Liver (tissue), 9 donors: Measurements from ENCODE around the gene SNIP1. TPM values are rescaled to one million over a fixed set of nuclear protein-coding genes. Genes with fewer than 3 reads are reported as not detected.

Experiments used
- DNase-seq: peaks from one replicate; pipeline ENCODE4 v3.0.0-alpha.2; 2017; ENCODE audit warnings: low spot score
- H3K27ac ChIP-seq, 2 donors: one replicate each; pipeline ENCODE4 v1.7.0; 2013; ENCODE audit warnings: inconsistent platforms in 2 of 2, low read length in 2 of 2, control low read depth in 1 of 2, low read depth in 1 of 2, mild to moderate bottlenecking in 1 of 2
- H3K27me3 ChIP-seq, 4 donors: one replicate each; pipeline versions ENCODE4 v1.6.1 to v1.7.0; 2013; ENCODE audit warnings: low read length in 3 of 4, inconsistent platforms in 1 of 4, mild to moderate bottlenecking in 1 of 4, moderate library complexity in 1 of 4; ENCODE audit not compliant: control insufficient read depth in 4 of 4, insufficient read depth in 4 of 4
- H3K36me3 ChIP-seq, 4 donors: one replicate each; pipeline versions ENCODE4 v1.6.1 to v1.7.0; 2013; ENCODE audit warnings: low read length in 3 of 4, mild to moderate bottlenecking in 3 of 4, low read depth in 1 of 4, moderate library complexity in 1 of 4; ENCODE audit not compliant: control insufficient read depth in 4 of 4, insufficient read depth in 3 of 4
- H3K4me1 ChIP-seq, 4 donors: one replicate each; pipeline versions ENCODE4 v1.6.1 to v1.7.0; 2013; ENCODE audit warnings: low read length in 3 of 4, mild to moderate bottlenecking in 3 of 4, moderate library complexity in 1 of 4; ENCODE audit not compliant: control insufficient read depth in 4 of 4, insufficient read depth in 4 of 4
- H3K4me3 ChIP-seq, 3 donors: one replicate each; pipeline versions ENCODE4 v1.6.1 to v1.7.0; 2013; ENCODE audit warnings: low read length in 3 of 3, control low read depth in 1 of 3, low read depth in 1 of 3, mild to moderate bottlenecking in 1 of 3
- H3K9ac ChIP-seq, 2 donors: one replicate each; pipeline ENCODE4 v1.7.0; 2013; ENCODE audit warnings: low read length in 2 of 2, mild to moderate bottlenecking in 2 of 2, moderate library complexity in 2 of 2, control low read depth in 1 of 2, low read depth in 1 of 2
- H3K9me3 ChIP-seq, 4 donors: one replicate each; pipeline versions ENCODE4 v1.6.1 to v1.7.0; 2013; ENCODE audit warnings: low read length in 3 of 4; ENCODE audit not compliant: control insufficient read depth in 4 of 4
- EGR1 ChIP-seq, 2 donors: IDR thresholded peaks; 2 replicates each; pipeline ENCODE4 v1.6.1; 2016 to 2018; ENCODE audit warnings: antibody characterized with exemption in 2 of 2, low read depth in 2 of 2
- FOXA1 ChIP-seq: IDR thresholded peaks from 2 replicates; pipeline ENCODE4 v1.6.1; 2016; ENCODE audit warnings: antibody characterized with exemption
- GABPA ChIP-seq, 2 donors: IDR thresholded peaks in 1 of 2; conservative IDR thresholded peaks in 1 of 2; 2 replicates each; pipeline ENCODE4 v1.6.1; 2016; ENCODE audit warnings: antibody characterized with exemption in 2 of 2, mild to moderate bottlenecking in 1 of 2, moderate library complexity in 1 of 2
- HNF4A ChIP-seq, 2 donors: conservative IDR thresholded peaks; 2 replicates each; pipeline ENCODE4 v1.6.1; 2016; ENCODE audit warnings: antibody characterized with exemption in 2 of 2, mild to moderate bottlenecking in 2 of 2
- JUND ChIP-seq, 2 donors: IDR thresholded peaks; 2 replicates each; pipeline ENCODE4 v1.6.1; 2016; ENCODE audit warnings: antibody characterized with exemption in 2 of 2
- RAD21 ChIP-seq, 2 donors: IDR thresholded peaks; 2 replicates each; pipeline ENCODE4 v1.6.1; 2016; ENCODE audit warnings: antibody characterized with exemption in 2 of 2, mild to moderate bottlenecking in 2 of 2
- SP1 ChIP-seq: IDR thresholded peaks from 2 replicates; pipeline ENCODE4 v1.6.1; 2018; ENCODE audit warnings: antibody characterized with exemption, mild to moderate bottlenecking
- YY1 ChIP-seq: IDR thresholded peaks from 2 replicates; pipeline ENCODE4 v1.6.1; 2016; ENCODE audit warnings: antibody characterized with exemption, mild to moderate bottlenecking
- WGBS: extraction: QIAGEN DNeasy Blood & Tissue Kit; methylation state at CpG from one replicate; pipeline ENCODE4 v1.1.7; 2013; 5-methylcytosine and 5-hydroxymethylcytosine counted together
- polyA plus RNA-seq, 2 donors: library from polyadenylated mRNA; stranded (reverse) in 1 of 2; unstranded in 1 of 2; fragments of 200-250 nt in 1 of 2; fragments of >200 nt in 1 of 2; fragmentation: Nextera tagmentation in 1 of 2; extraction: Ambion mirVana in 1 of 2; gene quantifications; one replicate each; pipeline versions ENCODE4 v1.2.1 to v1.2.3, GENCODE V29; 2013 to 2015
- total RNA-seq, 2 donors: library from RNA; depleted of rRNA; stranded (reverse); fragments of >200 nt; gene quantifications; one replicate each; pipeline ENCODE4 v1.2.3, GENCODE V29; 2014
- TF ChIP-seq, protein P1 (sequence below): IDR thresholded peaks from 2 replicates; pipeline ENCODE4 v1.6.1; 2016; ENCODE audit warnings: antibody characterized with exemption
- TF ChIP-seq, protein P2 (sequence below): IDR thresholded peaks from 2 replicates; pipeline ENCODE4 v1.6.1; 2016; ENCODE audit warnings: antibody characterized with exemption
- TF ChIP-seq, protein P3 (sequence below): IDR thresholded peaks from 2 replicates; pipeline ENCODE4 v1.6.1; 2016; ENCODE audit warnings: antibody characterized with exemption
- TF ChIP-seq, protein P4 (sequence below): fragments of 150-350 bp; IDR thresholded peaks from 2 replicates; pipeline ENCODE4 v1.5.1; 2017; ENCODE audit warnings: improper control_type of control experiment, low read depth, low read length; ENCODE audit not compliant: missing input control
- TF ChIP-seq, protein P5 (sequence below): IDR thresholded peaks from 2 replicates; pipeline ENCODE4 v1.6.1; 2016; ENCODE audit warnings: antibody characterized with exemption, mild to moderate bottlenecking
- donor health status: healthy.
- donor health status: healthy.
- donor health status: healthy.
- donor health status: healthy.
- donor health status: healthy.

Gene SNIP1
- total and polyA plus RNA-seq, 4 donors: 1.8 to 9.7 (median 5.3) TPM

DNA sequence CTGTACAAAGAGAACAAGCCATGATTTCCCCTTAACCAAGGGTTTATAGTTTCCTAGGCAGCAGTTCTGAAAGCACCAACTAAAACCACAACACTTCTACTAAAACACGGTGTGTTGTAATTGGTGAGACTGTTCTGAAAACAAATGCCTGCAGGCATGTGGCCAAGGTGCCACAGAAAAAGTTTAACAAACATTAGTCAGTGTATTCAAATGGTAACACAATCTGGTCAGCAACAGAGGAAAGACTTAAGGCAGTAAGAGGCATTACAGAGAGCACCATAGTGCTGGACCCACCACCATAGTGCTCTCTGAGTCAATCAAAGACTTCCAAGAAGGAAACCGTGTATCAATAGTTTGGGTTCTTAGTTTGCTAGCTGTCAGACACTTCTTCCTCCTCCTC lies 16.7 kb downstream of the SNIP1 start:
- H3K9ac ChIP-seq: peak overlapping the region in 1 of 2 donors; percentile 59
- no peaks in the 10 kb centered on the region for H3K9me3 ChIP-seq
- no peaks in the 10 kb centered on the region for H3K27me3 ChIP-seq
- H3K36me3 ChIP-seq: peaks cover 0 to 32% (median 28%) of the 10 kb centered on the region in 4 donors
- DNase-seq: no peak
- H3K4me3 ChIP-seq: no peak overlapping the region
- 64% methylated on average over 2 of the region's 2 CpGs for WGBS
- H3K4me1 ChIP-seq: peaks cover 0 to 19% (median 2%) of the 10 kb centered on the region in 4 donors
- H3K27ac ChIP-seq: peak overlapping the region; percentile 71 to 86
- TF ChIP-seq JUND (IDR thresholded peaks at IDR 0.05): peak in 1 of 2 donors; percentile 36
- TF ChIP-seq FOXA1: no peak
- peak; percentile 39 for TF ChIP-seq YY1
- peak; percentile 27 to 31 for TF ChIP-seq RAD21 (IDR thresholded peaks at IDR 0.05)
- TF ChIP-seq, protein P1, sequence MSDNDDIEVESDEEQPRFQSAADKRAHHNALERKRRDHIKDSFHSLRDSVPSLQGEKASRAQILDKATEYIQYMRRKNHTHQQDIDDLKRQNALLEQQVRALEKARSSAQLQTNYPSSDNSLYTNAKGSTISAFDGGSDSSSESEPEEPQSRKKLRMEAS: no peak
- TF ChIP-seq EGR1 (IDR thresholded peaks at IDR 0.05; ENCODE audit: low read depth in 2 of 2): no peak
- TF ChIP-seq, protein P2, sequence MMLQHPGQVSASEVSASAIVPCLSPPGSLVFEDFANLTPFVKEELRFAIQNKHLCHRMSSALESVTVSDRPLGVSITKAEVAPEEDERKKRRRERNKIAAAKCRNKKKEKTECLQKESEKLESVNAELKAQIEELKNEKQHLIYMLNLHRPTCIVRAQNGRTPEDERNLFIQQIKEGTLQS: no peak
- peak; percentile 34 for TF ChIP-seq SP1
- TF ChIP-seq, protein P3, sequence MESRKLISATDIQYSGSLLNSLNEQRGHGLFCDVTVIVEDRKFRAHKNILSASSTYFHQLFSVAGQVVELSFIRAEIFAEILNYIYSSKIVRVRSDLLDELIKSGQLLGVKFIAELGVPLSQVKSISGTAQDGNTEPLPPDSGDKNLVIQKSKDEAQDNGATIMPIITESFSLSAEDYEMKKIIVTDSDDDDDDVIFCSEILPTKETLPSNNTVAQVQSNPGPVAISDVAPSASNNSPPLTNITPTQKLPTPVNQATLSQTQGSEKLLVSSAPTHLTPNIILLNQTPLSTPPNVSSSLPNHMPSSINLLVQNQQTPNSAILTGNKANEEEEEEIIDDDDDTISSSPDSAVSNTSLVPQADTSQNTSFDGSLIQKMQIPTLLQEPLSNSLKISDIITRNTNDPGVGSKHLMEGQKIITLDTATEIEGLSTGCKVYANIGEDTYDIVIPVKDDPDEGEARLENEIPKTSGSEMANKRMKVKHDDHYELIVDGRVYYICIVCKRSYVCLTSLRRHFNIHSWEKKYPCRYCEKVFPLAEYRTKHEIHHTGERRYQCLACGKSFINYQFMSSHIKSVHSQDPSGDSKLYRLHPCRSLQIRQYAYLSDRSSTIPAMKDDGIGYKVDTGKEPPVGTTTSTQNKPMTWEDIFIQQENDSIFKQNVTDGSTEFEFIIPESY: no peak
- TF ChIP-seq, protein P4, sequence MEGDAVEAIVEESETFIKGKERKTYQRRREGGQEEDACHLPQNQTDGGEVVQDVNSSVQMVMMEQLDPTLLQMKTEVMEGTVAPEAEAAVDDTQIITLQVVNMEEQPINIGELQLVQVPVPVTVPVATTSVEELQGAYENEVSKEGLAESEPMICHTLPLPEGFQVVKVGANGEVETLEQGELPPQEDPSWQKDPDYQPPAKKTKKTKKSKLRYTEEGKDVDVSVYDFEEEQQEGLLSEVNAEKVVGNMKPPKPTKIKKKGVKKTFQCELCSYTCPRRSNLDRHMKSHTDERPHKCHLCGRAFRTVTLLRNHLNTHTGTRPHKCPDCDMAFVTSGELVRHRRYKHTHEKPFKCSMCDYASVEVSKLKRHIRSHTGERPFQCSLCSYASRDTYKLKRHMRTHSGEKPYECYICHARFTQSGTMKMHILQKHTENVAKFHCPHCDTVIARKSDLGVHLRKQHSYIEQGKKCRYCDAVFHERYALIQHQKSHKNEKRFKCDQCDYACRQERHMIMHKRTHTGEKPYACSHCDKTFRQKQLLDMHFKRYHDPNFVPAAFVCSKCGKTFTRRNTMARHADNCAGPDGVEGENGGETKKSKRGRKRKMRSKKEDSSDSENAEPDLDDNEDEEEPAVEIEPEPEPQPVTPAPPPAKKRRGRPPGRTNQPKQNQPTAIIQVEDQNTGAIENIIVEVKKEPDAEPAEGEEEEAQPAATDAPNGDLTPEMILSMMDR: no peak
- TF ChIP-seq GABPA (IDR thresholded peaks at IDR 0.05 in 1 of 2, conservative IDR thresholded peaks at IDR 0.05 in 1 of 2): peak in 1 of 2 donors; percentile 26
- peak in 1 of 2 donors; percentile 31 for TF ChIP-seq HNF4A (conservative IDR thresholded peaks at IDR 0.05)

DNA sequence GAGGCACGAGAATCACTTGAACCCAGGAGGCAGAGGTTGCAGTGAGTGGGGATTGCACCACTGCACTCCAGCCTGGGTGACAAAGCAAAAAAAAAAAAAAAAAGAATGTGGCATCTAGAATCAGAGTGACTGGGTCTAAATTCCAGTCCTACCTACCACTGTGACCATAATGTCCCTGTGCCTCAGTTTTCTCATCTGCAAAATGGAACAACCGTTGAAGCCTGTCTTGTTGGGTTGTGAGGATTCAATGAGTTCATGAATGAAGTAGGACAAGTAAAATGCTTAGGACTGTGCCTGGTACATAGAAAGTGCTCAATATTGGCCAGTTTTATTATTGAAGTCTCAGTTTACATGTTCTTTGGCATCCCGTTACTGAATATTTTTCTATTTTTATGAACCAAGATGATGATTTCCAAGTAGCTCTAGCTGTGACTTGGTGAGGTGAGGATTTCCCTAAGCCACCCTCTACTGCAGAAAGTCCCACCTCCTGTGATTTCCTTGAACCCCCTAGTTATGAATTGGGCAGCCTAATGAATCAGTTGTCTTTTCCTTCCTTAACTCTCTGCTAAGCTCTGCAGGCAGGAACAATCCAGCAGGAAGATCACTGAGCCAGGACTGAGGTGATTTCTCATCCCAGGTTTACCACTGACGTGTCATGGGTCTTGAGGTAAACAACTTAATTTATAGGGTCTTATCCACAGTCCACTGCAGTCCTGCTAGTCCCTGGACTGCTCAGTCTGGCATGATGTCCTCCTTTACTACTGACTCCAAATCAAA lies 20.6 kb downstream of the SNIP1 start:
- Histone ChIP-seq H3K27me3 (no peaks in the 10 kb centered on the region), H3K9me3 (no peaks in the 10 kb centered on the region), H3K4me3 (no peak overlapping the region), H3K9ac (peak overlapping the region in 1 of 2 donors; percentile 21), H3K4me1 (peaks cover 0 to 19% (median 2%) of the 10 kb centered on the region in 4 donors), H3K36me3 (peaks cover 0 to 10% (median 6%) of the 10 kb centered on the region in 4 donors), H3K27ac (peak overlapping the region; percentile 84 to 87)
- no peak for DNase-seq
- no peak for TF ChIP-seq JUND (IDR thresholded peaks at IDR 0.05)
- TF ChIP-seq YY1: no peak
- no peak for TF ChIP-seq FOXA1
- no peak for TF ChIP-seq SP1
- TF ChIP-seq, protein P5, sequence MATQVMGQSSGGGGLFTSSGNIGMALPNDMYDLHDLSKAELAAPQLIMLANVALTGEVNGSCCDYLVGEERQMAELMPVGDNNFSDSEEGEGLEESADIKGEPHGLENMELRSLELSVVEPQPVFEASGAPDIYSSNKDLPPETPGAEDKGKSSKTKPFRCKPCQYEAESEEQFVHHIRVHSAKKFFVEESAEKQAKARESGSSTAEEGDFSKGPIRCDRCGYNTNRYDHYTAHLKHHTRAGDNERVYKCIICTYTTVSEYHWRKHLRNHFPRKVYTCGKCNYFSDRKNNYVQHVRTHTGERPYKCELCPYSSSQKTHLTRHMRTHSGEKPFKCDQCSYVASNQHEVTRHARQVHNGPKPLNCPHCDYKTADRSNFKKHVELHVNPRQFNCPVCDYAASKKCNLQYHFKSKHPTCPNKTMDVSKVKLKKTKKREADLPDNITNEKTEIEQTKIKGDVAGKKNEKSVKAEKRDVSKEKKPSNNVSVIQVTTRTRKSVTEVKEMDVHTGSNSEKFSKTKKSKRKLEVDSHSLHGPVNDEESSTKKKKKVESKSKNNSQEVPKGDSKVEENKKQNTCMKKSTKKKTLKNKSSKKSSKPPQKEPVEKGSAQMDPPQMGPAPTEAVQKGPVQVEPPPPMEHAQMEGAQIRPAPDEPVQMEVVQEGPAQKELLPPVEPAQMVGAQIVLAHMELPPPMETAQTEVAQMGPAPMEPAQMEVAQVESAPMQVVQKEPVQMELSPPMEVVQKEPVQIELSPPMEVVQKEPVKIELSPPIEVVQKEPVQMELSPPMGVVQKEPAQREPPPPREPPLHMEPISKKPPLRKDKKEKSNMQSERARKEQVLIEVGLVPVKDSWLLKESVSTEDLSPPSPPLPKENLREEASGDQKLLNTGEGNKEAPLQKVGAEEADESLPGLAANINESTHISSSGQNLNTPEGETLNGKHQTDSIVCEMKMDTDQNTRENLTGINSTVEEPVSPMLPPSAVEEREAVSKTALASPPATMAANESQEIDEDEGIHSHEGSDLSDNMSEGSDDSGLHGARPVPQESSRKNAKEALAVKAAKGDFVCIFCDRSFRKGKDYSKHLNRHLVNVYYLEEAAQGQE: no peak
- 92% methylated on average over 4 of the region's 4 CpGs for WGBS
